ENCODE data around the gene OLA1. TPM values are rescaled to one million over a fixed set of nuclear protein-coding genes. Genes with fewer than 3 reads are reported as not detected.
A peak's percentile ranks its signal among the peaks of the same experiment; 100 is the strongest.

The OLA1 gene
- polyA plus RNA-seq, 3 donors, result 24.9 to 72.3 (median 71.9) TPM

DNA sequence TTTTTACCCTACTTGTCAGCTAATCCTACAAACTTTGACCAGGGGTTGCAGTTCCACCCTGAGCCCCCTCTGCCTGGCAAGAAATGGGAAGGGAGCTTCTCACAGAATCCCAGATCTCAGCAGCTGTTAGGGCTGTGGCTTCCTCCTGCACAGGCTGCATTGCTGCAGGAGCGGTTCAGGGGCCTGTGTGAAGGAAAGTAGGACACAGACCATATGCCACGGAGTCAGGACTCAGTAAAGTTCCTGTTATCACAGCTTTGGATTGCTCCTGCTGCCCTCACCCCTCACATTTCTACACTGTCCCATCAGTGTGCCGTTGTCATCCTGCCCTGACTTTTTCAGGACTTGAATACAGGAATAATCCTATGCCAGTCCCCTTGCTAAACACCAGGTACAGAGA is 220.4 kb downstream of the OLA1 start:
- intact Hi-C loops (cut with micrococcal nuclease), result no loop called here
- peak overlapping the region in 3 of 7 donors; percentile 46 to 73 (median 53) for H3K27ac Mint-ChIP-seq

DNA sequence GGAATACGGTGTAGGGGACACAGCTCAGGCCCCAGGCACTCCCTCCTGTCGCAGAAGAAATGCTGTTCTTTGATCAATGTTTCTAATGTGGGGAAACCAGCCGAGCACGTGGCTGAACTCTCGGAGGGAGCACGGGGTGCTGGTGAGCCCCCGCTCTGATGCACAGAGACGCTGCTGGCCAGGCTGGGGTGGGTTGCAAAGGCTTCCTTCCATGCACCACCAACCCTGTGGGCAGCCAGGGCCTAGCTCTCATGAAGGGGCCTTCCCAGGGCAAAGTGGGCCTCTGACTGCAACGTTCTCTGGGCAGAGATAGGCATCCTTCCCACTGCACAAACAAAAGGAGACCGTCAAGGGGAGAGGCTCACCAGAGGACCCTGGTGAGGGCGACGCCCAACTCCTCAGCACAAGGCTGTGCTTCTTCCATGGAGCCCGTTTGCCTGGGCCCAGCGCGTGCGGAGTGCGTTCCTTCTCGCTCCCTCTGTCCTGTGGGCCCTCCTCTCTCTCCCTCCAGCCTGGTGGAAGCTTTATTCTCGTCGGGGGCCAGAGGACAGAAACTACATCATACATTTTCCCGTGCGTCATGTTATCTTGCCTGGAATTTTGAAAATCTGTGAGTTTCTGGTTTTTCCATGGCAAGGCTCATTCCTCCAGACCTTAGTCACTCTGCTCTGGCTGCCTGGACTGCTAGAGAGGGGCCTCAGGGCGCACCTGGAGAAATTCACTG is 222.0 kb downstream of the OLA1 start:
- Histone ChIP-seq H2AFZ (ENCODE audit: insufficient read depth, low read depth, low read length, poor library complexity, severe bottlenecking) (peak overlapping the region; percentile 7), H3K9ac (ENCODE audit: insufficient read depth, low read length, poor library complexity, severe bottlenecking) (no peak overlapping the region), H3K79me2 (ENCODE audit: insufficient read depth, low read length) (peaks cover 4% of the 10 kb centered on the region), H3K36me3 (replicated peaks in 1 of 2; ENCODE audit: control insufficient read depth in 1 of 2, insufficient read depth in 2 of 2, low read length in 2 of 2) (no peaks in the 10 kb centered on the region), H3K4me2 (replicated peaks; ENCODE audit: extremely low read depth, low read length, poor library complexity, severe bottlenecking) (no peak overlapping the region), H3K27me3 (ENCODE audit: control insufficient read depth in 2 of 2, insufficient read depth in 2 of 2, low read length in 2 of 2) (no peaks in the 10 kb centered on the region), H4K20me1 (ENCODE audit: insufficient read depth, low read length) (no peaks in the 10 kb centered on the region), H3K9me3 (replicated peaks in 1 of 2; ENCODE audit: control insufficient read depth in 1 of 2, insufficient read depth in 1 of 2, low read length in 2 of 2) (peaks cover 0 to 10% of the 10 kb centered on the region in 2 donors), H3K4me3 (replicated peaks in 1 of 3; ENCODE audit: low read depth in 2 of 3, low read length in 3 of 3) (peak overlapping the region in 1 of 3 experiments; percentile 55), H3K4me1 (ENCODE audit: control insufficient read depth in 1 of 2, insufficient read depth in 2 of 2, low read length in 2 of 2) (peaks cover 87 to 91% of the 10 kb centered on the region in 2 donors), H3K27ac (ENCODE audit: low read depth in 1 of 2, low read length in 2 of 2) (peak overlapping the region; percentile 3 to 95)
- peaks cover 0 to 7% (median 0%) of the 10 kb centered on the region in 3 donors for H3K27me3 Mint-ChIP-seq (ENCODE audit: low read depth in 3 of 3)
- peaks cover 5 to 8% of the 10 kb centered on the region in 2 donors for H3K36me3 Mint-ChIP-seq
- TF ChIP-seq CTCF (IDR thresholded peaks at IDR 0.05), result no peak
- intact Hi-C loops (cut with micrococcal nuclease), result no loop called here
- H3K9me3 Mint-ChIP-seq, result peaks cover 0 to 12% (median 10%) of the 10 kb centered on the region in 7 donors
- H3K4me1 Mint-ChIP-seq, result peaks cover 78% of the 10 kb centered on the region
- peak overlapping the region; percentile 1 to 97 (median 77) for H3K27ac Mint-ChIP-seq
- WGBS (ENCODE audit: insufficient coverage), result 88% methylated on average over 9 of the region's 23 CpGs
- H3K4me3 Mint-ChIP-seq, result no peak overlapping the region
- no peak for DNase-seq

More for the DNA sequence above, 220.4 kb downstream of the OLA1 start:
- Histone ChIP-seq H3K27ac (ENCODE audit: low read depth in 1 of 2, low read length in 2 of 2) (peak overlapping the region in 1 of 2 donors; percentile 24), H4K20me1 (ENCODE audit: insufficient read depth, low read length) (no peaks in the 10 kb centered on the region), H3K4me3 (replicated peaks in 1 of 3; ENCODE audit: low read depth in 2 of 3, low read length in 3 of 3) (no peak overlapping the region), H2AFZ (ENCODE audit: insufficient read depth, low read depth, low read length, poor library complexity, severe bottlenecking) (peak overlapping the region; percentile 41), H3K9ac (ENCODE audit: insufficient read depth, low read length, poor library complexity, severe bottlenecking) (no peak overlapping the region), H3K27me3 (ENCODE audit: control insufficient read depth in 2 of 2, insufficient read depth in 2 of 2, low read length in 2 of 2) (no peaks in the 10 kb centered on the region), H3K36me3 (replicated peaks in 1 of 2; ENCODE audit: control insufficient read depth in 1 of 2, insufficient read depth in 2 of 2, low read length in 2 of 2) (no peaks in the 10 kb centered on the region), H3K79me2 (ENCODE audit: insufficient read depth, low read length) (peaks cover 4% of the 10 kb centered on the region), H3K4me1 (ENCODE audit: control insufficient read depth in 1 of 2, insufficient read depth in 2 of 2, low read length in 2 of 2) (peaks cover 85 to 89% of the 10 kb centered on the region in 2 donors), H3K9me3 (replicated peaks in 1 of 2; ENCODE audit: control insufficient read depth in 1 of 2, insufficient read depth in 1 of 2, low read length in 2 of 2) (peaks cover 0 to 10% of the 10 kb centered on the region in 2 donors), H3K4me2 (replicated peaks; ENCODE audit: extremely low read depth, low read length, poor library complexity, severe bottlenecking) (no peak overlapping the region)
- H3K9me3 Mint-ChIP-seq, result peaks cover 0 to 12% (median 10%) of the 10 kb centered on the region in 7 donors
- peaks cover 80% of the 10 kb centered on the region for H3K4me1 Mint-ChIP-seq
- no peak for TF ChIP-seq CTCF (IDR thresholded peaks at IDR 0.05)
- peaks cover 5 to 8% of the 10 kb centered on the region in 2 donors for H3K36me3 Mint-ChIP-seq
- H3K27me3 Mint-ChIP-seq (ENCODE audit: low read depth in 3 of 3), result peaks cover 0 to 5% (median 2%) of the 10 kb centered on the region in 3 donors
- WGBS (ENCODE audit: insufficient coverage), result 0% methylated on average over 2 of the region's 3 CpGs
- no peak for DNase-seq
- no peak overlapping the region for H3K4me3 Mint-ChIP-seq
